Peyer's patch (tissue), 4 donors: ENCODE data around the gene RPS2.

Experiments used
- POLR2A ChIP-seq, 2 donors: fragments of 450-650 bp; IDR thresholded peaks; one replicate each; pipeline ENCODE4 v1.5.1; 2017; ENCODE audit warnings: antibody characterized with exemption in 2 of 2, mild to moderate bottlenecking in 2 of 2, moderate library complexity in 2 of 2
- TF ChIP-seq, protein P1 (sequence below), 6 experiments: fragments of 450-650 bp in 4 of 6; fragments of 200-600 bp in 2 of 6; sonication (generic) in 1 of 6; IDR thresholded peaks; one replicate each; pipeline ENCODE4 v1.5.1; 2017 to 2019; ENCODE audit warnings: antibody characterized with exemption in 6 of 6, mild to moderate bottlenecking in 3 of 6, moderate library complexity in 1 of 6

GRCh38 chr16:1980030-1980769, 15.6 kb upstream of the RPS2 start:
- TF ChIP-seq POLR2A (IDR thresholded peaks at IDR 0.05), result no peak
- TF ChIP-seq, protein P1, sequence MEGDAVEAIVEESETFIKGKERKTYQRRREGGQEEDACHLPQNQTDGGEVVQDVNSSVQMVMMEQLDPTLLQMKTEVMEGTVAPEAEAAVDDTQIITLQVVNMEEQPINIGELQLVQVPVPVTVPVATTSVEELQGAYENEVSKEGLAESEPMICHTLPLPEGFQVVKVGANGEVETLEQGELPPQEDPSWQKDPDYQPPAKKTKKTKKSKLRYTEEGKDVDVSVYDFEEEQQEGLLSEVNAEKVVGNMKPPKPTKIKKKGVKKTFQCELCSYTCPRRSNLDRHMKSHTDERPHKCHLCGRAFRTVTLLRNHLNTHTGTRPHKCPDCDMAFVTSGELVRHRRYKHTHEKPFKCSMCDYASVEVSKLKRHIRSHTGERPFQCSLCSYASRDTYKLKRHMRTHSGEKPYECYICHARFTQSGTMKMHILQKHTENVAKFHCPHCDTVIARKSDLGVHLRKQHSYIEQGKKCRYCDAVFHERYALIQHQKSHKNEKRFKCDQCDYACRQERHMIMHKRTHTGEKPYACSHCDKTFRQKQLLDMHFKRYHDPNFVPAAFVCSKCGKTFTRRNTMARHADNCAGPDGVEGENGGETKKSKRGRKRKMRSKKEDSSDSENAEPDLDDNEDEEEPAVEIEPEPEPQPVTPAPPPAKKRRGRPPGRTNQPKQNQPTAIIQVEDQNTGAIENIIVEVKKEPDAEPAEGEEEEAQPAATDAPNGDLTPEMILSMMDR (IDR thresholded peaks at IDR 0.05), result no peak
